Measurements from ENCODE around the gene ACADVL.

DNA sequence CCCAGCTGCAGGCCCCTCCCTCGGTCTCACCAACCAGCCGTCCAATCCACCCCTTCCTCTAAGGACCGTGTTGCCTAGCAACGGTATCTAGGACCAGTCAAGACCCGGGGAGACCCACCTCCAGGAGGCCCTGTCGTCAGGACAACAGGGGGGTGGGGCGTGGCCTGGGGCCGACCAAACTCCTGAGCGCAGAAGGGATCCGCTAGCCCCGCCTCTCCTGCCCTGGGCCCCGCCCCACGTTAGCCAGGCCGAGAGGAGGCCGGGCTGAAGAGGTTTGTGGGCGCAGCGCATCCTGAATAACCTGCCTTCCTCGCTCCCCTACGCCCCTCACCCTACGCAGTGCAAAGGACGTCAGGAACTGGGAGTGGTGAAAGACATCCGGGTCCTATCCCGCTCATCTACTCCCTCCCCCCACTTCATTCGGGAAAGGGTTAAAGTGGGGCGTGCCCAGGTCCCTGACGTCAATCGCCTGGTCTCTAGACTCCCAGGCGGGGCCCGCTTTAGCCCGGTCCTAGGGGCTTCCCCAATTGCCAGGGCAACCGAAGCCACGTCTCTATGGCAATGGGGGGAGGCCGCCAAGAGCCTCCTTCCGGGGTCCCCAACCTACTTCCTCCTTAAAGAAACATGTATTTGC lies 14.8 kb upstream of the ACADVL start:
- TF ChIP-seq, protein P1, sequence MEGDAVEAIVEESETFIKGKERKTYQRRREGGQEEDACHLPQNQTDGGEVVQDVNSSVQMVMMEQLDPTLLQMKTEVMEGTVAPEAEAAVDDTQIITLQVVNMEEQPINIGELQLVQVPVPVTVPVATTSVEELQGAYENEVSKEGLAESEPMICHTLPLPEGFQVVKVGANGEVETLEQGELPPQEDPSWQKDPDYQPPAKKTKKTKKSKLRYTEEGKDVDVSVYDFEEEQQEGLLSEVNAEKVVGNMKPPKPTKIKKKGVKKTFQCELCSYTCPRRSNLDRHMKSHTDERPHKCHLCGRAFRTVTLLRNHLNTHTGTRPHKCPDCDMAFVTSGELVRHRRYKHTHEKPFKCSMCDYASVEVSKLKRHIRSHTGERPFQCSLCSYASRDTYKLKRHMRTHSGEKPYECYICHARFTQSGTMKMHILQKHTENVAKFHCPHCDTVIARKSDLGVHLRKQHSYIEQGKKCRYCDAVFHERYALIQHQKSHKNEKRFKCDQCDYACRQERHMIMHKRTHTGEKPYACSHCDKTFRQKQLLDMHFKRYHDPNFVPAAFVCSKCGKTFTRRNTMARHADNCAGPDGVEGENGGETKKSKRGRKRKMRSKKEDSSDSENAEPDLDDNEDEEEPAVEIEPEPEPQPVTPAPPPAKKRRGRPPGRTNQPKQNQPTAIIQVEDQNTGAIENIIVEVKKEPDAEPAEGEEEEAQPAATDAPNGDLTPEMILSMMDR (IDR thresholded peaks at IDR 0.05; ENCODE audit: insufficient read depth, low read length): no peak
- TF ChIP-seq POLR2AphosphoS5 (IDR thresholded peaks at IDR 0.05; ENCODE audit: low read depth): no peak
- TF ChIP-seq, protein P2, sequence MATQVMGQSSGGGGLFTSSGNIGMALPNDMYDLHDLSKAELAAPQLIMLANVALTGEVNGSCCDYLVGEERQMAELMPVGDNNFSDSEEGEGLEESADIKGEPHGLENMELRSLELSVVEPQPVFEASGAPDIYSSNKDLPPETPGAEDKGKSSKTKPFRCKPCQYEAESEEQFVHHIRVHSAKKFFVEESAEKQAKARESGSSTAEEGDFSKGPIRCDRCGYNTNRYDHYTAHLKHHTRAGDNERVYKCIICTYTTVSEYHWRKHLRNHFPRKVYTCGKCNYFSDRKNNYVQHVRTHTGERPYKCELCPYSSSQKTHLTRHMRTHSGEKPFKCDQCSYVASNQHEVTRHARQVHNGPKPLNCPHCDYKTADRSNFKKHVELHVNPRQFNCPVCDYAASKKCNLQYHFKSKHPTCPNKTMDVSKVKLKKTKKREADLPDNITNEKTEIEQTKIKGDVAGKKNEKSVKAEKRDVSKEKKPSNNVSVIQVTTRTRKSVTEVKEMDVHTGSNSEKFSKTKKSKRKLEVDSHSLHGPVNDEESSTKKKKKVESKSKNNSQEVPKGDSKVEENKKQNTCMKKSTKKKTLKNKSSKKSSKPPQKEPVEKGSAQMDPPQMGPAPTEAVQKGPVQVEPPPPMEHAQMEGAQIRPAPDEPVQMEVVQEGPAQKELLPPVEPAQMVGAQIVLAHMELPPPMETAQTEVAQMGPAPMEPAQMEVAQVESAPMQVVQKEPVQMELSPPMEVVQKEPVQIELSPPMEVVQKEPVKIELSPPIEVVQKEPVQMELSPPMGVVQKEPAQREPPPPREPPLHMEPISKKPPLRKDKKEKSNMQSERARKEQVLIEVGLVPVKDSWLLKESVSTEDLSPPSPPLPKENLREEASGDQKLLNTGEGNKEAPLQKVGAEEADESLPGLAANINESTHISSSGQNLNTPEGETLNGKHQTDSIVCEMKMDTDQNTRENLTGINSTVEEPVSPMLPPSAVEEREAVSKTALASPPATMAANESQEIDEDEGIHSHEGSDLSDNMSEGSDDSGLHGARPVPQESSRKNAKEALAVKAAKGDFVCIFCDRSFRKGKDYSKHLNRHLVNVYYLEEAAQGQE (IDR thresholded peaks at IDR 0.05; ENCODE audit: insufficient replicate concordance, low read depth): no peak
- TF ChIP-seq GABPA (IDR thresholded peaks at IDR 0.05; ENCODE audit: low read depth): no peak

Data from HL-60 (cell line).